MM.1S (cell line): Measurements from ENCODE around the gene AADAT.

Source experiments
- EZH2 ChIP-seq: fragments of 300-600 bp; sonication (generic); optimal IDR thresholded peaks from 2 replicates; pipeline ENCODE3; 2017; ENCODE audit warnings: low read depth, mild to moderate bottlenecking, antibody characterized with exemption, low read length, mixed read lengths
- EZH2phosphoT487 ChIP-seq: fragments of 300-600 bp; sonication (generic); IDR thresholded peaks from 2 replicates; pipeline ENCODE4 v1.6.1; 2018; ENCODE audit warnings: antibody characterized with exemption, low read length
- TF ChIP-seq, protein P1 (sequence below): fragments of 300-600 bp; sonication (generic); IDR thresholded peaks from 2 replicates; pipeline ENCODE4 v1.5.1; 2016; ENCODE audit warnings: antibody characterized with exemption, low read length, mixed read lengths

DNA sequence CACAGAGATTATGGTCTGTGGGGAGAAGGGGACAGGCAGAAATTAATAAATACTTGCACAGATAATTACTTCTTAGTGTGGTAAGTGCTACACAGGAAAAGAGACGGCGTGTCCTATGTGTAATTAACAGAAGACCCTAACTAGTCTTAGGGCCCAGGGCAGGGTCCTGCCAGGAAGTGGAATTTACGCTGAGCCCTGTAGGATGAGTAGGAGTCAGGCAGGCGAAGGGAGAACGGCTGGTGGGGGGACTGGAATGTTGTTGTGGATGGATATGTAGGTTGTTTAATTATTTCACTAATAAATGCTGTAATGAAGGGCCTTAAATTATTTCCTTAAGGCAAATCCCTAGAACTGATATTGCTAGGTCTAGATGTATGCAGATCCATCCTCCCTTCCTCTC is 36.8 kb downstream of the AADAT start:
- TF ChIP-seq, protein P1, sequence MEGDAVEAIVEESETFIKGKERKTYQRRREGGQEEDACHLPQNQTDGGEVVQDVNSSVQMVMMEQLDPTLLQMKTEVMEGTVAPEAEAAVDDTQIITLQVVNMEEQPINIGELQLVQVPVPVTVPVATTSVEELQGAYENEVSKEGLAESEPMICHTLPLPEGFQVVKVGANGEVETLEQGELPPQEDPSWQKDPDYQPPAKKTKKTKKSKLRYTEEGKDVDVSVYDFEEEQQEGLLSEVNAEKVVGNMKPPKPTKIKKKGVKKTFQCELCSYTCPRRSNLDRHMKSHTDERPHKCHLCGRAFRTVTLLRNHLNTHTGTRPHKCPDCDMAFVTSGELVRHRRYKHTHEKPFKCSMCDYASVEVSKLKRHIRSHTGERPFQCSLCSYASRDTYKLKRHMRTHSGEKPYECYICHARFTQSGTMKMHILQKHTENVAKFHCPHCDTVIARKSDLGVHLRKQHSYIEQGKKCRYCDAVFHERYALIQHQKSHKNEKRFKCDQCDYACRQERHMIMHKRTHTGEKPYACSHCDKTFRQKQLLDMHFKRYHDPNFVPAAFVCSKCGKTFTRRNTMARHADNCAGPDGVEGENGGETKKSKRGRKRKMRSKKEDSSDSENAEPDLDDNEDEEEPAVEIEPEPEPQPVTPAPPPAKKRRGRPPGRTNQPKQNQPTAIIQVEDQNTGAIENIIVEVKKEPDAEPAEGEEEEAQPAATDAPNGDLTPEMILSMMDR = no peak
- TF ChIP-seq EZH2phosphoT487 (no peak), EZH2 (no peak)
